GM19463 (cell line): Measurements from ENCODE around the gene TRABD2A.

Source experiments
- ATAC-seq: cut with Tn5 transposase; IDR thresholded peaks from one replicate; pipeline ENCODE4 v1.9.1; 2021; ENCODE audit warnings: mild to moderate bottlenecking, moderate library complexity; ENCODE audit not compliant: unreplicated experiment

Gene TRABD2A

DNA sequence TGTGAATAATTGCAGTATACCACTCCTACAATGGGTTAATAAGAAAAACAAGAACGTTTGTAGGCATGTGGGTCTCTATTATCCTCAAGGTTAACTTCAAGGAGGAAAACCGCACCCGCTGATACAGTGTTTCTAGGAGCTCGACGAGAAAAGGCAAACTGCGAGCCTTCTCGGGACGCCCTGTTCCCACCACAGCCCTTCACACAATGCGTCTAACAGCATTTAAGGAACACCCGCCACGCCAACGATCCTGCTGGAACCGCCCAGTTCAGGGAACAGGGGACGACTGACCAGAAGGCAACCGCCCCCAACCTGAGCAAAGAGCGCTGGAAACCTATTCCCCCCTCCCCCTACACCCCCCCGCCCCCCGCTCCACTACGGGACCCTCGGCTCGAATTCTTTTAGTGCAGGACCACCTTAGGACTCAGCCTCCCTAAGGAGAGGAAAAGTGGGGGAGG is 23.9 kb upstream of the TRABD2A start:
- ATAC-seq, result no peak

- no peak for ATAC-seq
Observed at GRCh38 chr2:84904151-84904550, 23.3 kb upstream of the TRABD2A start.

- no peak for ATAC-seq
Observed at GRCh38 chr2:84902526-84902925, 21.6 kb upstream of the TRABD2A start.

- no peak for ATAC-seq
Observed at GRCh38 chr2:84901593-84902120, 20.8 kb upstream of the TRABD2A start.

- ATAC-seq, result no peak
Observed at GRCh38 chr2:84900971-84901370, 20.1 kb upstream of the TRABD2A start.

DNA sequence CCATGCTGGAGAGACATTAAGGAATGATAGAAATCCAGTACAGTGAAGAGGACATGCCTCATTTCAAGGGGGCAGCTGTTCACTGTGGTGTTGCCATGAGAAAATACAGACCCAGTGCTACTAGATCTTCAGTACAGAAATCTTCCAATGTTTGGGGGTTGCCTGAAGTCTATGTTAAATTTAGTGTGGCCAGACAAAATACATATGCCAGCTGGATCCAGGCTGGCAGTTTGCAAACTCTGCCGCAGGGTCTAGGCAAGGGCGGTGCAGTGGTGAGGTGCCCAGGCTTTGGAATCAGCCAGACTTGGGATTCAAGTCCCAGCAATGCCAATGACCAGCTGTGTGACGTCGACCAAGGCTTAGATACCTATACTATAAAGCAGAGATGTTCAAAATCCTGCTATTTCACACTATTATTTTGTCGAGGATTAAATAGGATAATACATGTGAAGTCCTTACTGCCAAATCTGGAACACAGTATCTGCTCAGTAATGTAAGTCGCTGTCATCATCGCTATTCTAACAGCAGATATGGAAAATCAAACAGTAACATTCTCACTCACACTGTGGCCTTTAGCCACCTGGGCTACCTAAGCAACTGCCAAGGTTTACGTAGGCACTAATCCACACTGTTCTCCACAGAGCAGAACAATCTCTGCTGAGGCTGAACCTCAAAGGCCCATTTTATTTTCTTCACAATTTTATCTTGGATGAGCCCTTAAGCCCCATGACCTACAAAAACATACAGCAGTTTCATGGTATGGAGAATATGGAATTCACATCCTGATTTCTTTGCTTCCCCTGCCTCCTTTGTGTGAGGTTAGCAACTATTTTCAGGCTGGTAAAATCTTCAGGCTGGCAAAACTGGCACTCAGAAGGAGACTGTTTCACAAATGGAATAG is 18.7 kb upstream of the TRABD2A start:
- no peak for ATAC-seq

DNA sequence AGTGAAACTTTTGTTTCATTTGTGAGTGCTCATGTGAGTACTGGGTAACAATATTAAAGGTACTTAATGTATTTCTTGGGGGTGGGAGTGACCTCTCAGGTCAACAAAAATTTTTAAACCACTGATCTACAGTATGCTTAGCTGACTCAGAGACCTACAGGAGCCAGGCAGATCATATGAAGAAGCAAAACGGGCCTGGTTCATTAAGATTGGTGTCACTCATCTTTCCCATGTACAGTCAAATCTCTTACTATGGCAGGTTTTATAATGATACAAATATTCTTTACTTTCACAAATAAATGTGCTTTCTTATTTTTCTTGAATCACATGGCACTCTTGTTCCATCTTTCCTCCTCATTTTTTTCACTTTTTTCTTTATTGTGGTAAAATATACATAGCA is 16.9 kb upstream of the TRABD2A start:
- no peak for ATAC-seq

DNA sequence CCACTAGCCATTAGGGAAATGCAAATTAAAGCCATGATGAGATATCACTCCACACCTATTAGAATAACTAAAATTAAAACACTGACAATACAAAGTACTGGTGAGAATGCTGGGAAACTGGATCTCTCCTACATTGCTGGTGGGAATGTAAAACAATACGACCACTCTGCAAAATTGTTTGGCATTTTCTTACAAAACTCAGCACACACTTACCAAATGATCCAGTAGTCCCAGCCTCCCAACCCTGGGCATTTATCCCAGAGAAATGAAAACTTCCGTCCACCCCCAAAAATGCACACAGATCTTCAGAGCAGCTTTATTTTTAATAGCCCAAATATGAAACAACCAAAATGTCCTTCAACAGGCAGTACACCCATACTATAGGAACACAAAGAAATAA is 15.7 kb upstream of the TRABD2A start:
- no peak for ATAC-seq

- no peak for ATAC-seq
Observed at GRCh38 chr2:84894758-84895520, 14.1 kb upstream of the TRABD2A start.

- ATAC-seq, result no peak
Observed at GRCh38 chr2:84894131-84894586, 13.3 kb upstream of the TRABD2A start.

- no peak for ATAC-seq
Observed at GRCh38 chr2:84891355-84892010, 10.6 kb upstream of the TRABD2A start.

DNA sequence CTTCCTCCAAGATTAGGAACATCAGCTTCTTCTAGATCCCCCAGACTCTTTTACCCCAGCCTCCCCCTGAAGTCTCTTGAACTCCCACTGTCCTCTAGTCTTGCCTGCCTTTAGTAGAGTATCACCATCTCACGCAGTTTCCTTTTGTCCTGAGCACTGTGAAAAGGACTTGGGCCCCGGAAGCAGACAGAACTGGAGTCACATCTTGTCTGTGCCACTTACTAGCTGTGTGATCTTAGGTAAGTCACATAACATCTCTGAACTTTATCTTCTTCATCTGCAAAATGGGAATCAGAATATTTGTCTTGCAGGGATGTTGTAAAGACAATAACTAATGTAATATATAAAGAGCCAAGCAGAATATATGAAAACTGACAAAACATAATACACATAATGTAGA is 8.4 kb upstream of the TRABD2A start:
- no peak for ATAC-seq

DNA sequence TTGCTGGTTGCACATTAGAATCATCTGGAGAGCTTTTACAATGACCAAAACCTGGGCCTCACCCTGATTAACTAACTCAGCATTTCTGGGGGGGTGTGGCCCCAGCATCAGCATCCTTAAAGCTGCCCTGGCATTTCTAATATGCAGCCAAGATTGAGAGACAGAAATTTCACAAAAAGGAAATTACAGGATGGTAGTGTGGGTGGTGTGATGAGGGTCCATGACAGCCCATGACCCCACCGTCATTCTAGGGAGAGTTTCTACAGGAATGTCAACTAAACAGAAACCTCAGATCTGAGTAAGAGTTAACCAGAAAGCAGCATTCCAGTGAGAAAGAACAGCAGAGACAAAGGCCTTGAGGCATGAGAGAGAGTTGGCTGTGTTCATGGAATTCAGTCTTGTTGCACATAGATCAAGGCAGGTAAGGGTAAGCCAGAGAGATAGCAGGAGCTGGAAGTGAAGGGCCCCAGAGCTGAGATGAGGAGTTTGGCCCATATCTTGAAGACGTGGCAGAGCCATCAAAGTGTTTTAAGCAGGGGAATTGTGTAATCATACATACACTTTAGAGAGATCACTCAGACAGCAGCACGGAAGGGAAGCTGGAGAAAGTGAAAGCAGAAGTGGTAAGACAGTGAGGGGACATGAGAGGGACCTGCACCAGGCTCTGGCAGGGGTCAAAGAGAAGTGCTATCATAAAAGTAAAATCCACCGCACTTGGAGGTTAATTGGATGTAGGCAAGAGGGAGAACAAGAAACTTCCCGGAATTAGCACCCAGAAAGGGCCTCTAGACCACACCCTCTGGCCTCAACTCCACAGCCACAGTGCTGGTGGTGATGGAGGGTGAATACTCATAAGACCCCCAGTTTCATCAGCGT is 7.8 kb upstream of the TRABD2A start:
- peak; percentile 98 for ATAC-seq

GRCh38 chr2:84886791-84887190 is 5.9 kb upstream of the TRABD2A start:
- ATAC-seq, result no peak

GRCh38 chr2:84885111-84885510 is 4.2 kb upstream of the TRABD2A start:
- ATAC-seq, result no peak

- no peak for ATAC-seq
Observed at GRCh38 chr2:84884449-84884848, 3.6 kb upstream of the TRABD2A start.

DNA sequence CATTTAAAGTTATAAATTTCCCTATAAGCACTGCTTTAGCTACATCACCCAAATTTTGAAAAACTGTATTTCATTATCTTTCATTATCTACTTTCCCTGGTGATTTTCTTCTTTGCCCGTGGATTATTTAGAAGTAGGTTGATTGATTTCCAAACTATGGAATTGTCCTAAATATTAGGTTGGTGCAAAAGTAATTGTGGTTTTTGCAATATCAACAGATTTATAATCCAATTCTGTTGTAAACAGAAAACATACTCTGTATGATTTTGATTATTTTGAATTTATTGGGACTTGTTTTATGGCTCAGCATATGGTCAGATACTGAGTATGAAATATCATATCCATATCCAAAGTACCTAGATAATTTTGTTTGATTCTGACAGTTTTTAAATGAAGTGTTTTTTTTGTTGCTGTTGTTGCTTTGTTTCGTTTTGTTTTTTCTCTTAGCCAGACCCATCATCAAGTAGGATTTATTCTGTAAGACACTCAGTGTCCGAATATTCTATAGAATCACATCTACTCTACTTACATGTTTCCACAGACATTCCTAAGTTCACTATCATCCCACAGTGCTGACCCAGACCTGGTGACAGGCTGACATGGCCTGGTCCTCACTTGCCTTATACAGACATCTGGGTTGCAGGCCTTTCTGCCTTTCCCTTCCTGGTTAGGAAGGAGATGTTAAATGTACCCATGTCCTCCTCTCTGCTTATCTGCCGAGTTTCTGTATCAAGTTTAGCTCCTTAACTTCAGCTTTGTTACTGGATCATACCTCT is 2.1 kb upstream of the TRABD2A start:
- no peak for ATAC-seq

- no peak for ATAC-seq
Observed at GRCh38 chr2:84882414-84882738, 1.5 kb upstream of the TRABD2A start.

GRCh38 chr2:84881581-84882413 is 913 bp upstream of the TRABD2A start:
- ATAC-seq, result peak; percentile 59
